ENCODE results near the gene HHIP. TPM values are rescaled to one million over a fixed set of nuclear protein-coding genes. Genes with fewer than 3 reads are reported as not detected.

The HHIP gene
- total RNA-seq, 1 donor from 2014 or later = 0.46 TPM

- no peaks in the 10 kb centered on the region for H3K27me3 Mint-ChIP-seq (ENCODE audit: unreplicated experiment)
- no peaks in the 10 kb centered on the region for H3K9me3 Mint-ChIP-seq (ENCODE audit: unreplicated experiment)
- no peak overlapping the region for H3K4me3 Mint-ChIP-seq (ENCODE audit: unreplicated experiment)
- H3K36me3 Mint-ChIP-seq (ENCODE audit: low read depth, unreplicated experiment) = no peaks in the 10 kb centered on the region
- no peak for TF ChIP-seq CTCF (IDR thresholded peaks at IDR 0.05; ENCODE audit: unreplicated experiment)
- no peaks in the 10 kb centered on the region for H3K4me1 Mint-ChIP-seq (ENCODE audit: unreplicated experiment)
- no peak for DNase-seq (ENCODE audit: low spot score)
- no peak overlapping the region for H3K27ac Mint-ChIP-seq (ENCODE audit: unreplicated experiment)
Observed at GRCh38 chr4:144739511-144740033, 93.6 kb downstream of the HHIP start.

GRCh38 chr4:144740316-144740715, 94.4 kb downstream of the HHIP start:
- Mint-ChIP-seq H3K4me1 (ENCODE audit: unreplicated experiment) (no peaks in the 10 kb centered on the region), H3K27me3 (ENCODE audit: unreplicated experiment) (no peaks in the 10 kb centered on the region), H3K9me3 (ENCODE audit: unreplicated experiment) (no peaks in the 10 kb centered on the region), H3K4me3 (ENCODE audit: unreplicated experiment) (no peak overlapping the region), H3K36me3 (ENCODE audit: low read depth, unreplicated experiment) (no peaks in the 10 kb centered on the region), H3K27ac (ENCODE audit: unreplicated experiment) (no peak overlapping the region)
- no peak for DNase-seq (ENCODE audit: low spot score)
- TF ChIP-seq CTCF (IDR thresholded peaks at IDR 0.05; ENCODE audit: unreplicated experiment) = no peak

GRCh38 chr4:144748814-144749555, 103.0 kb downstream of the HHIP start:
- Mint-ChIP-seq H3K4me1 (ENCODE audit: unreplicated experiment) (no peaks in the 10 kb centered on the region), H3K4me3 (ENCODE audit: unreplicated experiment) (no peak overlapping the region)

GRCh38 chr4:144750348-144750747, 104.4 kb downstream of the HHIP start:
- Mint-ChIP-seq H3K4me3 (ENCODE audit: unreplicated experiment) (no peak overlapping the region), H3K27me3 (ENCODE audit: unreplicated experiment) (no peaks in the 10 kb centered on the region), H3K9me3 (ENCODE audit: unreplicated experiment) (no peaks in the 10 kb centered on the region), H3K4me1 (ENCODE audit: unreplicated experiment) (no peaks in the 10 kb centered on the region), H3K36me3 (ENCODE audit: low read depth, unreplicated experiment) (no peaks in the 10 kb centered on the region), H3K27ac (ENCODE audit: unreplicated experiment) (no peak overlapping the region)
- no peak for DNase-seq (ENCODE audit: low spot score)
- no peak for TF ChIP-seq CTCF (IDR thresholded peaks at IDR 0.05; ENCODE audit: unreplicated experiment)

More at GRCh38 chr4:144748814-144749555, 103.0 kb downstream of the HHIP start:
- TF ChIP-seq CTCF (IDR thresholded peaks at IDR 0.05; ENCODE audit: unreplicated experiment) = no peak
- no peaks in the 10 kb centered on the region for H3K9me3 Mint-ChIP-seq (ENCODE audit: unreplicated experiment)
- H3K27ac Mint-ChIP-seq (ENCODE audit: unreplicated experiment) = no peak overlapping the region
- H3K36me3 Mint-ChIP-seq (ENCODE audit: low read depth, unreplicated experiment) = no peaks in the 10 kb centered on the region
- no peaks in the 10 kb centered on the region for H3K27me3 Mint-ChIP-seq (ENCODE audit: unreplicated experiment)
- no peak for DNase-seq (ENCODE audit: low spot score)

Measured in endothelial cell (in vitro differentiated cells).